Measurements from ENCODE around the gene PRSS27.
"Not testable (repeated sequence)": the region's sequence is repeated elsewhere in the genome, so short reads cannot be mapped to it uniquely, and the experiment has no call there.

The PRSS27 gene

GRCh38 chr16:2724816-2725348 lies 4.9 kb upstream of the PRSS27 start (continued):
- no peak for TF ChIP-seq ZNF324 (tag by site-specific recombination; IDR thresholded peaks at IDR 0.05)

- CTCF ChIA-PET: interaction anchor here (0.6 to 1.0 kb wide), 2 partner anchors 97 to 144 kb away, joined by 3 to 5 read pairs; no protein-coding TSS in a partner anchor
- no peaks in the 10 kb centered on the region for H3K4me1 ChIP-seq (ENCODE audit: control insufficient read depth, insufficient read depth, low read length)
- POLR2A ChIA-PET: interaction anchor here (0.6 kb wide), 1 partner anchor 16 kb away, joined by 4 read pairs; no protein-coding TSS in a partner anchor
- no peak overlapping the region for H3K4me3 ChIP-seq (ENCODE audit: low read depth, low read length)
- H3K27ac ChIP-seq (ENCODE audit: extremely low read depth, low read depth, low read length): no peak overlapping the region
- H3K9me3 ChIP-seq (ENCODE audit: control insufficient read depth, insufficient read depth, low read depth, low read length): no peaks in the 10 kb centered on the region
- no peaks in the 10 kb centered on the region for H3K36me3 ChIP-seq (ENCODE audit: control insufficient read depth in 2 of 2, insufficient read depth in 1 of 2, low read length in 2 of 2)
- TF ChIP-seq ZNF664 (tag by site-specific recombination; IDR thresholded peaks at IDR 0.05) (no peak), ZNF121 (tag by site-specific recombination; IDR thresholded peaks at IDR 0.05) (peak; percentile 75; the same call in 1 of the 2 replicates)
Observed at GRCh38 chr16:2724088-2724676, 4.2 kb upstream of the PRSS27 start.

DNA sequence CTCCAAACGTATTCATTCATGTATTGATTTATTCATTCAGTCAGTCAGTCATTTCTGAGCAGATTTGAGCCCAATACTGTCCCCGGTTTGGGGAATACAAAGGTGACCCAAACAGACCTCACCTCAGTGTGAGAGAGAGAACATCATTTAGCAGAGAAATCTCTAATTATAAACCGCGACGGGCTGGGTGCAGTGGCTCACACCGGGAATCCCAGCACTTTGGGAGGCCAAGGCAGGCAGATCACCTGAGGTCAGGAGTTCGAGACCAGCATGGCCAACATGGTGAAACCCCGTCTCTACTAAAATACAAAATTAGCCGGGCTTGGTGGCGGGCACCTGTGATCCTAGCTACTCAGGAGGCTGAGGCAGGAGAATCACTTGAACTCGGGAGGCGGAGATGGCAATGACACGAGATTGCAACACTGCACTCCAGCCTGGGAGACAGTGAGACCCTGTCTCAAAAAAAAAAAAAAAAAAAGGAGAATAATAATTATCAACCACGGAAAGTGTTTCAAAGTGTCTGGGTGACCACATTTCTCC lies 1.7 kb upstream of the PRSS27 start:
- POLR2A ChIA-PET: not testable (repeated sequence)
- CTCF ChIA-PET: interaction anchor here (0.6 to 0.7 kb wide), 2 partner anchors 117 to 1427 kb away, joined by 3 to 4 read pairs; no protein-coding TSS in a partner anchor

DNA sequence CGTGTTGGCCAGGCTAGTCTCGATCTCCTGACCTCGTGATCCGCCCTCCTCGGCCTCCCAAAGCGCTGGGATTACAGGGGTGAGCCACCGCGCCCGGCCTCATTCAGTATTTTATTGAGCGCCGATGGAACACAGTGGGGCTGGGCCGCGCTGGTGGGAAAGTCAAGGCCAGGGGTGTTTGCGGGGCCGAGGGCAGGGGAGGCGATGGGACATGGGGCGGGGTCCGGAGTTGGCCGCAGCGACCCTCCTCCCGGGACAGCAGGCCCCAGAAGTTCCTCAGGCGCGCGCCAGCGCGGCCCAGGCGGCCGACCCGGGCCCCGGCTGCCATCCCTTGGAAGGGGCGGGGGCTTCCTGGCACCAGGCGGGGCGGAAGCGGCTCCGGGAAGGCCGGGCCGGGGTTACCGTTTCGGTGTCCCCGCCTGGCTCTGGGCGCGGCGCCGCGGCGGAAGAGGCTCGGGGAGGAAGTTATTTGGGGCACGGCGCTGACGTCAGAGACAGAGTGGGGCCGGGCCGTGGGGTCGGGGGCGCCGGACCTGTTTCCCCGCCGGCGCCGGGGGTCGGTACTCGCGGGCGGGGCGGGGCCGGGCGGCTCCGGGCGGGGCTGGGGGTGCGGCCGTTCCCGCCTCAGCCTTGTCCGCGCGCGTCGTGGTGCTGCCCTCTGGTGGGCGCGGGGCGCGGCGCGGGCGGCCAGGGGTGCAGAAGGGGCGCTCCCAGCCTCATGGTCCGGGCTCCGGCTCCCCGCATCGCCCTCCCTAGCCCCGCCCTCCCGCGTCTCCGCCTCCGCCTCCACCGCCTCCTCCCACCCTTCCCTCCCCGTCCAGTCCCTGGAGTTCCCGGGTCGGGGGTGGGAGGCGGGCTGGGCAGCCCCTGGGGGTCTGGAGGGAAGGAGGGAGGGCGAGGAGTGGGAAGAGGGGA lies 952 bp upstream of the PRSS27 start:
- POLR2A ChIA-PET: interaction anchor here (1.1 kb wide), 1 partner anchor 39 kb away, joined by 4 read pairs; the partner anchor contains the start of gene KCTD5
- Histone ChIP-seq H3K27ac (ENCODE audit: extremely low read depth, low read depth, low read length) (peak overlapping the region; percentile 78), H3K36me3 (ENCODE audit: control insufficient read depth in 2 of 2, insufficient read depth in 1 of 2, low read length in 2 of 2) (no peaks in the 10 kb centered on the region), H3K4me3 (ENCODE audit: low read depth, low read length) (peak overlapping the region; percentile 65), H3K4me1 (ENCODE audit: control insufficient read depth, insufficient read depth, low read length) (no peaks in the 10 kb centered on the region), H3K9me3 (ENCODE audit: control insufficient read depth, insufficient read depth, low read depth, low read length) (no peaks in the 10 kb centered on the region)
- CTCF ChIA-PET: interaction anchor here (0.5 to 0.7 kb wide), 2 partner anchors 186 to 1427 kb away, joined by 4 read pairs; no protein-coding TSS in a partner anchor
- TF ChIP-seq ZNF18 (tag by site-specific recombination; IDR thresholded peaks at IDR 0.05): no peak
- TF ChIP-seq ZNF174 (tag by site-specific recombination; IDR thresholded peaks at IDR 0.05): no peak
- TF ChIP-seq, protein P1, sequence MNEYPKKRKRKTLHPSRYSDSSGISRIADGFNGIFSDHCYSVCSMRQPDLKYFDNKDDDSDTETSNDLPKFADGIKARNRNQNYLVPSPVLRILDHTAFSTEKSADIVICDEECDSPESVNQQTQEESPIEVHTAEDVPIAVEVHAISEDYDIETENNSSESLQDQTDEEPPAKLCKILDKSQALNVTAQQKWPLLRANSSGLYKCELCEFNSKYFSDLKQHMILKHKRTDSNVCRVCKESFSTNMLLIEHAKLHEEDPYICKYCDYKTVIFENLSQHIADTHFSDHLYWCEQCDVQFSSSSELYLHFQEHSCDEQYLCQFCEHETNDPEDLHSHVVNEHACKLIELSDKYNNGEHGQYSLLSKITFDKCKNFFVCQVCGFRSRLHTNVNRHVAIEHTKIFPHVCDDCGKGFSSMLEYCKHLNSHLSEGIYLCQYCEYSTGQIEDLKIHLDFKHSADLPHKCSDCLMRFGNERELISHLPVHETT (tag by site-specific recombination; IDR thresholded peaks at IDR 0.05): no peak
- peak; percentile 89 for TF ChIP-seq ZBTB17 (tag by site-specific recombination; IDR thresholded peaks at IDR 0.05)
- no peak for TF ChIP-seq PRDM1 (tag by site-specific recombination; IDR thresholded peaks at IDR 0.05)
- TF ChIP-seq SETDB1 (IDR thresholded peaks at IDR 0.05; ENCODE audit: insufficient read length, low read length): no peak
- TF ChIP-seq, protein P2, sequence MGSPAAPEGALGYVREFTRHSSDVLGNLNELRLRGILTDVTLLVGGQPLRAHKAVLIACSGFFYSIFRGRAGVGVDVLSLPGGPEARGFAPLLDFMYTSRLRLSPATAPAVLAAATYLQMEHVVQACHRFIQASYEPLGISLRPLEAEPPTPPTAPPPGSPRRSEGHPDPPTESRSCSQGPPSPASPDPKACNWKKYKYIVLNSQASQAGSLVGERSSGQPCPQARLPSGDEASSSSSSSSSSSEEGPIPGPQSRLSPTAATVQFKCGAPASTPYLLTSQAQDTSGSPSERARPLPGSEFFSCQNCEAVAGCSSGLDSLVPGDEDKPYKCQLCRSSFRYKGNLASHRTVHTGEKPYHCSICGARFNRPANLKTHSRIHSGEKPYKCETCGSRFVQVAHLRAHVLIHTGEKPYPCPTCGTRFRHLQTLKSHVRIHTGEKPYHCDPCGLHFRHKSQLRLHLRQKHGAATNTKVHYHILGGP (tag by site-specific recombination; IDR thresholded peaks at IDR 0.05): no peak
- no peak for TF ChIP-seq GFI1B (tag by site-specific recombination; IDR thresholded peaks at IDR 0.05)
- TF ChIP-seq, protein P3, sequence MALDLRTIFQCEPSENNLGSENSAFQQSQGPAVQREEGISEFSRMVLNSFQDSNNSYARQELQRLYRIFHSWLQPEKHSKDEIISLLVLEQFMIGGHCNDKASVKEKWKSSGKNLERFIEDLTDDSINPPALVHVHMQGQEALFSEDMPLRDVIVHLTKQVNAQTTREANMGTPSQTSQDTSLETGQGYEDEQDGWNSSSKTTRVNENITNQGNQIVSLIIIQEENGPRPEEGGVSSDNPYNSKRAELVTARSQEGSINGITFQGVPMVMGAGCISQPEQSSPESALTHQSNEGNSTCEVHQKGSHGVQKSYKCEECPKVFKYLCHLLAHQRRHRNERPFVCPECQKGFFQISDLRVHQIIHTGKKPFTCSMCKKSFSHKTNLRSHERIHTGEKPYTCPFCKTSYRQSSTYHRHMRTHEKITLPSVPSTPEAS (tag by site-specific recombination; IDR thresholded peaks at IDR 0.05): no peak
- TF ChIP-seq KLF16 (tag by site-specific recombination; IDR thresholded peaks at IDR 0.05): peak; percentile 68; the same call in 1 of the 2 replicates
- no peak for TF ChIP-seq ZNF426 (tag by site-specific recombination; IDR thresholded peaks at IDR 0.05)

More for the DNA sequence above, 1.7 kb upstream of the PRSS27 start:
- H3K36me3 ChIP-seq (ENCODE audit: control insufficient read depth in 2 of 2, insufficient read depth in 1 of 2, low read length in 2 of 2); H3K9me3 ChIP-seq (ENCODE audit: control insufficient read depth, insufficient read depth, low read depth, low read length); H3K4me1 ChIP-seq (ENCODE audit: control insufficient read depth, insufficient read depth, low read length): not testable (repeated sequence)
- peak overlapping the region; percentile 37; the same call in 1 of the 2 replicates for H3K27ac ChIP-seq (ENCODE audit: extremely low read depth, low read depth, low read length)
- 0 out of 2 replicates have a peak, but pooled peaks have one; percentile 9 for TF ChIP-seq ZNF398 (tag by site-specific recombination; IDR thresholded peaks at IDR 0.05)
- TF ChIP-seq SP7 (tag by site-specific recombination; IDR thresholded peaks at IDR 0.05): peak; percentile 37
- 0 out of 2 replicates have a peak, but pooled peaks have one; percentile 13 for TF ChIP-seq ZNF335 (tag by site-specific recombination; conservative IDR thresholded peaks at IDR 0.05)
- TF ChIP-seq ZFHX2 (tag by site-specific recombination; conservative IDR thresholded peaks at IDR 0.05): peak; percentile 4; the same call in 1 of the 2 replicates
- peak overlapping the region; percentile 65 for H3K4me3 ChIP-seq (ENCODE audit: low read depth, low read length)
